SK-N-SH (cell line): ENCODE results near the gene NPTX1. TPM values are rescaled to one million over a fixed set of nuclear protein-coding genes. Genes with fewer than 3 reads are reported as not detected.

Experiments
- CTCF ChIA-PET: fragments of 300-600, 350-600 bp; formaldehyde crosslinking; extraction: SDS; loops from one replicate; lab custom pipeline; 2021; lab: Yijun Ruan, JAX
- POLR2A ChIA-PET: fragments of 350-600 bp; sonication (Branson Sonifier 250); formaldehyde crosslinking; extraction: SDS; loops from one replicate; lab custom pipeline; 2020; ENCODE audit warnings: antibody characterized with exemption, inconsistent platforms; lab: Yijun Ruan, JAX
- DNase-seq: peaks from one replicate; pipeline ENCODE4 v3.0.0; 2012
- H2AFZ ChIP-seq: fragments of 200-600 bp; sonication (generic); 2 replicates; pipeline ENCODE4 v1.8.1; 2016; ENCODE audit warnings: antibody characterized with exemption, mild to moderate bottlenecking, low read depth
- H3F3A ChIP-seq: fragments of 200-600 bp; sonication (generic); replicated peaks from 2 replicates; pipeline ENCODE3; 2016; ENCODE audit warnings: antibody characterized with exemption, mild to moderate bottlenecking; ENCODE audit not compliant: insufficient read depth
- H3K27ac ChIP-seq, 2 experiments: fragments of 200-500 bp in 1 of 2; fragments of 200-600 bp in 1 of 2; sonication (Bioruptor generic) in 1 of 2; sonication (generic), shearing (Covaris generic) in 1 of 2; 2 replicates each; pipeline versions ENCODE4 v1.5.1 to v1.6.1; 2014 to 2016; ENCODE audit warnings: low read depth in 2 of 2, inconsistent platforms in 1 of 2, low read length in 1 of 2, mild to moderate bottlenecking in 1 of 2, mixed read lengths in 1 of 2
- H3K27me3 ChIP-seq: fragments of 200-600 bp; sonication (generic), shearing (Covaris generic); 2 replicates; pipeline ENCODE4 v1.6.1; 2016; ENCODE audit warnings: mixed run types; ENCODE audit not compliant: insufficient read depth
- H3K36me3 ChIP-seq, 2 experiments: fragments of 200-500 bp in 1 of 2; fragments of 200-600 bp in 1 of 2; sonication (Bioruptor generic) in 1 of 2; sonication (generic) in 1 of 2; replicated peaks in 1 of 2; 2 replicates each; pipeline versions ENCODE3 to v1.5.1; 2014 to 2016; ENCODE audit warnings: low read length in 1 of 2, mild to moderate bottlenecking in 1 of 2; ENCODE audit not compliant: insufficient read depth in 2 of 2, control insufficient read depth in 1 of 2
- H3K4me1 ChIP-seq, 2 experiments: fragments of 200-500 bp in 1 of 2; fragments of 200-600 bp in 1 of 2; sonication (Bioruptor generic) in 1 of 2; sonication (generic), shearing (Covaris generic) in 1 of 2; 2 replicates each; pipeline versions ENCODE4 v1.5.1 to v1.6.1; 2014 to 2016; ENCODE audit warnings: low read depth in 1 of 2, low read length in 1 of 2, mixed run types in 1 of 2; ENCODE audit not compliant: insufficient read depth in 2 of 2, control insufficient read depth in 1 of 2
- H3K4me2 ChIP-seq: fragments of 200-600 bp; sonication (generic), shearing (Covaris generic); 2 replicates; pipeline ENCODE4 v1.6.1; 2017; ENCODE audit warnings: mixed run types
- H3K4me3 ChIP-seq, 2 experiments: fragments of 200-500 bp in 1 of 2; fragments of 200-600 bp in 1 of 2; sonication (Bioruptor generic) in 1 of 2; sonication (generic), shearing (Covaris generic) in 1 of 2; 2 replicates each; pipeline versions ENCODE4 v1.5.1 to v1.8.1; 2014 to 2016; ENCODE audit warnings: low read depth in 2 of 2, inconsistent platforms in 1 of 2, low read length in 1 of 2, mild to moderate bottlenecking in 1 of 2, mixed read lengths in 1 of 2, moderate library complexity in 1 of 2
- H3K79me2 ChIP-seq: fragments of 200-600 bp; sonication (generic); 2 replicates; pipeline ENCODE4 v1.8.1; 2017; ENCODE audit warnings: mild to moderate bottlenecking; ENCODE audit not compliant: insufficient read depth
- H3K9ac ChIP-seq: fragments of 200-600 bp; sonication (generic); 2 replicates; pipeline ENCODE4 v1.6.1; 2017; ENCODE audit warnings: mixed run types
- H3K9me2 ChIP-seq: fragments of 200-600 bp; sonication (generic); 2 replicates; pipeline ENCODE4 v1.6.1; 2017; ENCODE audit warnings: mixed run types
- H3K9me3 ChIP-seq: fragments of 200-600 bp; sonication (generic); 2 replicates; pipeline ENCODE4 v1.6.1; 2017; ENCODE audit warnings: mixed run types, mild to moderate bottlenecking, moderate library complexity
- H4K20me1 ChIP-seq: fragments of 200-600 bp; sonication (generic); 2 replicates; pipeline ENCODE4 v1.6.1; 2017; ENCODE audit warnings: mild to moderate bottlenecking, mixed run types; ENCODE audit not compliant: insufficient read depth
- ELF1 ChIP-seq: IDR thresholded peaks from 2 replicates; pipeline ENCODE4 v1.4.0; 2012
- EZH2phosphoT487 ChIP-seq: fragments of 200-600 bp; sonication (generic); IDR thresholded peaks from 2 replicates; pipeline ENCODE4 v1.6.1; 2017; ENCODE audit warnings: low read depth, mixed run types, mild to moderate bottlenecking, antibody characterized with exemption, moderate library complexity, borderline replicate concordance
- FOSL2 ChIP-seq: IDR thresholded peaks from 2 replicates; pipeline ENCODE4 v1.4.0; 2012; ENCODE audit warnings: low read depth, mild to moderate bottlenecking, moderate library complexity, borderline replicate concordance
- FOXJ3 ChIP-seq: sonication (generic); formaldehyde crosslinking; IDR thresholded peaks from 2 replicates; pipeline ENCODE4 v1.5.1; 2020; ENCODE audit warnings: mild to moderate bottlenecking, missing genetic modification reagents
- FOXM1 ChIP-seq: IDR thresholded peaks from 2 replicates; pipeline ENCODE4 v1.4.0; 2012; ENCODE audit warnings: low read depth, mild to moderate bottlenecking
- GABPA ChIP-seq: IDR thresholded peaks from 2 replicates; pipeline ENCODE4 v1.4.0; 2012; ENCODE audit warnings: low read depth, mild to moderate bottlenecking
- GATA2 ChIP-seq: sonication (generic); formaldehyde crosslinking; IDR thresholded peaks from 2 replicates; pipeline ENCODE4 v1.5.0; 2020; ENCODE audit warnings: mild to moderate bottlenecking, missing genetic modification reagents
- JUND ChIP-seq: IDR thresholded peaks from 2 replicates; pipeline ENCODE4 v1.4.0; 2012
- MEF2A ChIP-seq: IDR thresholded peaks from 2 replicates; pipeline ENCODE4 v1.4.0; 2012; ENCODE audit warnings: low read depth, borderline replicate concordance
- MXI1 ChIP-seq: IDR thresholded peaks from 2 replicates; pipeline ENCODE4 v1.6.1; 2012; ENCODE audit warnings: mild to moderate bottlenecking, low read depth, low read length, improper control_type of control experiment
- NFIC ChIP-seq: IDR thresholded peaks from 2 replicates; pipeline ENCODE4 v1.4.0; 2012; ENCODE audit warnings: borderline replicate concordance
- NRF1 ChIP-seq: IDR thresholded peaks from 2 replicates; pipeline ENCODE4 v1.6.1; 2012; ENCODE audit warnings: low read depth, mild to moderate bottlenecking, low read length
- RCOR1 ChIP-seq: fragments of 150-350 bp; IDR thresholded peaks from 2 replicates; pipeline ENCODE4 v1.6.1; 2017; ENCODE audit warnings: antibody characterized with exemption, low read length
- RFX5 ChIP-seq: IDR thresholded peaks from 2 replicates; pipeline ENCODE4 v1.6.1; 2012; ENCODE audit warnings: mild to moderate bottlenecking, improper control_type of control experiment, low read length
- RXRA ChIP-seq: IDR thresholded peaks from 2 replicates; pipeline ENCODE4 v1.4.0; 2012; ENCODE audit warnings: low read depth, mild to moderate bottlenecking, borderline replicate concordance
- SMC3 ChIP-seq: IDR thresholded peaks from 2 replicates; pipeline ENCODE4 v1.6.1; 2012; ENCODE audit warnings: low read depth, low read length, improper control_type of control experiment
- TAF1 ChIP-seq: IDR thresholded peaks from 2 replicates; pipeline ENCODE4 v1.6.1; 2012; ENCODE audit warnings: low read depth, mild to moderate bottlenecking, low read length, moderate library complexity, borderline replicate concordance
- WGBS: methylation state at CpG from one replicate; pipeline ENCODE4 v1.1.6; 2017; ENCODE audit warnings: low lambda C conversion rate; 5-methylcytosine and 5-hydroxymethylcytosine counted together
- polyA plus RNA-seq, 3 experiments: library from polyadenylated mRNA; depleted of rRNA; stranded (reverse); fragments of >200 nt; gene quantifications; 2 replicates each; pipeline ENCODE4 v1.2.3, GENCODE V29; 2012
- TF ChIP-seq, protein P1 (sequence below): IDR thresholded peaks from 2 replicates; pipeline ENCODE4; 2012
- TF ChIP-seq, protein P2 (sequence below): IDR thresholded peaks from 2 replicates; pipeline ENCODE4 v1.4.0; 2012; ENCODE audit warnings: low read depth
- TF ChIP-seq, protein P3 (sequence below): fragments of 150-350 bp; IDR thresholded peaks from 2 replicates; pipeline ENCODE4 v1.6.1; 2016; ENCODE audit warnings: mild to moderate bottlenecking, low read depth, low read length
- TF ChIP-seq, protein P4 (sequence below): fragments of 150-350 bp; IDR thresholded peaks from 2 replicates; pipeline ENCODE4 v1.6.1; 2017; ENCODE audit warnings: antibody characterized with exemption, low read length, low read depth, borderline replicate concordance

NPTX1 gene
- polyA plus RNA-seq, 1 of the 3 experiments (the other 2 are of a cell fraction) = 0.05 TPM

DNA sequence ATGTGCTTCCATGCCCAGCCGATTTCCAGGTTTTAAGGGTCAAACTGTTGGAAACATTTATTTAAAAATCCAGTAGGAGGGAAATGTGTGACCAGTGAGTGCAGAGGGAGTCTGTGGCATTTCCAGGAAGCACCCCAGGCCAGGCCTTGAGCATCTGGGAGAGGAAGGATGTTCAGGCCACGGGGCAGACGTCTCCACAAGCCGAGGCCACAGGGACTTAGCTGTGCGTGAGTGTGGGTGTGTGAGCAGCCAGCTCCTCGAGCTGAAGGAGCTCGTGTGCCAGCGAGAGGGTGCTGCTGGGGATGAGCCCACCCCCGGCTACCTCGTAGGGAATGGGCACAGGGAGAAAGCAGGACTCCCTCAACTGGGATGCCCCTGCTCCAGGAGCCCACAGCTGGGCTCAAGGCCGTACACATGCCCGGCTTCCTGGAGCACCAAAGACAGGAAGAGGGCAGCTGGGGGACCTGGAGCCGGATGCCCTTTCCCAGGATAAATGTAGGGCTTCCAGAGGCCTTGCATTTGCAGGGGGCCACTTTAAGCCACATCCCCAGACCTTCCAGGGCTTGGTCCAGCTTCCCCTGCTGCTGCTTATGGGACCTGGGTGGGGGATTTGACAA is 12.5 kb downstream of the NPTX1 start:
- Histone ChIP-seq H2AFZ (no peak overlapping the region), H3K27me3 (peaks cover 64% of the 10 kb centered on the region), H3K4me3 (no peak overlapping the region), H3K9me2 (no peaks in the 10 kb centered on the region), H3K4me1 (peaks cover 0 to 7% of the 10 kb centered on the region in 2 experiments; a peak in 1 of 4 replicates), H4K20me1 (no peaks in the 10 kb centered on the region), H3F3A (no peaks in the 10 kb centered on the region), H3K79me2 (no peaks in the 10 kb centered on the region), H3K27ac (no peak overlapping the region), H3K9ac (no peak overlapping the region), H3K4me2 (no peak overlapping the region), H3K36me3 (no peaks in the 10 kb centered on the region)
- 52% methylated on average over 13 of the region's 13 CpGs for WGBS
- ChIA-PET CTCF (interaction anchor here (1.0 to 6.8 kb wide), 8 partner anchors 9 to 507 kb away, joined by 3 to 41 read pairs (median 6); partner anchors contain the start of gene NPTX1), POLR2A (interaction anchor here (0.6 to 2.9 kb wide), 3 partner anchors 9 to 415 kb away, joined by 4 to 24 read pairs (median 5); partner anchors contain the start of gene NPTX1)
- DNase-seq = no peak
- TF ChIP-seq FOSL2 (no peak), GABPA (no peak), SMC3 (no peak), RFX5 (no peak), FOXJ3 (CRISPR knock-in tag) (no peak), GATA2 (no peak), MEF2A (no peak), RXRA (no peak)
- TF ChIP-seq, all 33 proteins: peak for 0
- no peaks in the 10 kb centered on the region for H3K9me3 ChIP-seq

DNA sequence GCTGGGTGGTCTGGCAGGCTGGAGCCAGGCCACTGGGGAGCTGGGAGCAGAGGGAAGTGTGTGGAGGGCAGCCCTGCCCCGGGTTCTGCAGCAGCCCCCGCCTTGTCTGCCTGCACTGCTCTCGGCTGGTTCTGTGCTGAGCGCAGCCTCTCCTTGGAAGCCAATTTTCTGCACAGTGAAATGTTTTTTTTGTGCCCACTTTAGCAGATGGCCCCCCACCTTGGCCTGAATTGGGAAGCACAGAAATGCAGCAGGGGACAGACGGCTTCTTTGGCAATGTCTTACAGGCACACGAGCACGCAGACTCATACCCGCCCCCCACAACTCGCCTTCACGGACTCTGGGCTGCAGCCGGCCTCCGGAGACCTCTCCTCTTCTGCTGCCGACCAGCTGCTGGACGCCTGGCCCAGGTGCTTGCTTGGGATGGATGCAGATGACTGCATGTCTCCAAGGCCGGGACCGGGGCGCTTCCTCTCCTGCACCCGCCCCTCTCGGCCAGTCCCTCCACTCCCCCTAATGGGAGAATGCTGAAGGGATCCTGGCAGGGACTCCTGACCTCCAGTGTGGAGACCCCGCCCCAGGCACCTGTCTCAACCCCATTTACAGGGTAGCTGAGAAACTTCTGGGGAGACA is 14.8 kb downstream of the NPTX1 start:
- TF ChIP-seq, protein P1, sequence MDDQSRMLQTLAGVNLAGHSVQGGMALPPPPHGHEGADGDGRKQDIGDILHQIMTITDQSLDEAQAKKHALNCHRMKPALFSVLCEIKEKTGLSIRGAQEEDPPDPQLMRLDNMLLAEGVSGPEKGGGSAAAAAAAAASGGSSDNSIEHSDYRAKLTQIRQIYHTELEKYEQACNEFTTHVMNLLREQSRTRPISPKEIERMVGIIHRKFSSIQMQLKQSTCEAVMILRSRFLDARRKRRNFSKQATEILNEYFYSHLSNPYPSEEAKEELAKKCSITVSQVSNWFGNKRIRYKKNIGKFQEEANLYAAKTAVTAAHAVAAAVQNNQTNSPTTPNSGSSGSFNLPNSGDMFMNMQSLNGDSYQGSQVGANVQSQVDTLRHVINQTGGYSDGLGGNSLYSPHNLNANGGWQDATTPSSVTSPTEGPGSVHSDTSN = no peak
- TF ChIP-seq MEF2A (no peak), NFIC (no peak), JUND (no peak), FOXM1 (no peak), RXRA (no peak), EZH2phosphoT487 (no peak), NRF1 (no peak), RCOR1 (no peak), ELF1 (no peak), FOXJ3 (CRISPR knock-in tag) (no peak), MXI1 (no peak), TAF1 (no peak), GABPA (no peak)
- TF ChIP-seq, protein P2, sequence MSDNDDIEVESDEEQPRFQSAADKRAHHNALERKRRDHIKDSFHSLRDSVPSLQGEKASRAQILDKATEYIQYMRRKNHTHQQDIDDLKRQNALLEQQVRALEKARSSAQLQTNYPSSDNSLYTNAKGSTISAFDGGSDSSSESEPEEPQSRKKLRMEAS = no peak
- TF ChIP-seq, protein P3, sequence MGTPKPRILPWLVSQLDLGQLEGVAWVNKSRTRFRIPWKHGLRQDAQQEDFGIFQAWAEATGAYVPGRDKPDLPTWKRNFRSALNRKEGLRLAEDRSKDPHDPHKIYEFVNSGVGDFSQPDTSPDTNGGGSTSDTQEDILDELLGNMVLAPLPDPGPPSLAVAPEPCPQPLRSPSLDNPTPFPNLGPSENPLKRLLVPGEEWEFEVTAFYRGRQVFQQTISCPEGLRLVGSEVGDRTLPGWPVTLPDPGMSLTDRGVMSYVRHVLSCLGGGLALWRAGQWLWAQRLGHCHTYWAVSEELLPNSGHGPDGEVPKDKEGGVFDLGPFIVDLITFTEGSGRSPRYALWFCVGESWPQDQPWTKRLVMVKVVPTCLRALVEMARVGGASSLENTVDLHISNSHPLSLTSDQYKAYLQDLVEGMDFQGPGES = no peak
- TF ChIP-seq, protein P4, sequence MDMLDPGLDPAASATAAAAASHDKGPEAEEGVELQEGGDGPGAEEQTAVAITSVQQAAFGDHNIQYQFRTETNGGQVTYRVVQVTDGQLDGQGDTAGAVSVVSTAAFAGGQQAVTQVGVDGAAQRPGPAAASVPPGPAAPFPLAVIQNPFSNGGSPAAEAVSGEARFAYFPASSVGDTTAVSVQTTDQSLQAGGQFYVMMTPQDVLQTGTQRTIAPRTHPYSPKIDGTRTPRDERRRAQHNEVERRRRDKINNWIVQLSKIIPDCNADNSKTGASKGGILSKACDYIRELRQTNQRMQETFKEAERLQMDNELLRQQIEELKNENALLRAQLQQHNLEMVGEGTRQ = no peak
- Histone ChIP-seq H3K4me3 (no peak overlapping the region), H3K27ac (no peak overlapping the region), H3K4me1 (no peaks in the 10 kb centered on the region), H3K4me2 (no peak overlapping the region), H3K9me2 (no peaks in the 10 kb centered on the region), H3K79me2 (no peaks in the 10 kb centered on the region), H4K20me1 (no peaks in the 10 kb centered on the region), H2AFZ (no peak overlapping the region), H3K9ac (no peak overlapping the region), H3F3A (no peaks in the 10 kb centered on the region), H3K36me3 (no peaks in the 10 kb centered on the region), H3K9me3 (no peaks in the 10 kb centered on the region), H3K27me3 (peaks cover 42% of the 10 kb centered on the region)
- WGBS = 65% methylated on average over 19 of the region's 20 CpGs
- ChIA-PET POLR2A (no interaction called here), CTCF (interaction anchor here (0.9 to 1.1 kb wide), 2 partner anchors 12 to 15 kb away, joined by 3 read pairs; partner anchors contain the start of gene NPTX1)
- no peak for DNase-seq
